Colon (tissue), 2 donors: ENCODE measurements around the gene MEIS2.

ENCODE experiments used
- FAIRE-seq: peaks from 2 replicates; lab custom pipeline; 2012; peaks lifted over from hg19 to GRCh38; lab: Jason Lieb, UNC
- donor health status: control.
- donor health status: control.

MEIS2 gene

GRCh38 chr15:37041042-37041441 lies 59.3 kb downstream of the MEIS2 start:
- no peak for FAIRE-seq

- FAIRE-seq, result no peak
These were observed 60.1 kb downstream of the MEIS2 start for GRCh38 chr15:37040072-37040742.

GRCh38 chr15:37038716-37039106 lies 61.6 kb downstream of the MEIS2 start:
- FAIRE-seq, result no peak

GRCh38 chr15:37037850-37038715 lies 62.3 kb downstream of the MEIS2 start:
- FAIRE-seq, result no peak

GRCh38 chr15:37037071-37037655 lies 63.2 kb downstream of the MEIS2 start:
- no peak for FAIRE-seq

- no peak for FAIRE-seq
These were observed 65.3 kb downstream of the MEIS2 start for GRCh38 chr15:37034835-37035748.

GRCh38 chr15:37034392-37034791 lies 66.0 kb downstream of the MEIS2 start:
- no peak for FAIRE-seq

GRCh38 chr15:37032091-37032775 lies 68.1 kb downstream of the MEIS2 start:
- no peak for FAIRE-seq

- no peak for FAIRE-seq
These were observed 69.2 kb downstream of the MEIS2 start for GRCh38 chr15:37031198-37031597.

- FAIRE-seq, result no peak
These were observed 71.6 kb downstream of the MEIS2 start for GRCh38 chr15:37028625-37029296.

- FAIRE-seq, result no peak
These were observed 79.5 kb downstream of the MEIS2 start for GRCh38 chr15:37020852-37021251.

- no peak for FAIRE-seq
These were observed 80.6 kb downstream of the MEIS2 start for GRCh38 chr15:37019479-37020433.

- FAIRE-seq, result no peak
These were observed 83.2 kb downstream of the MEIS2 start for GRCh38 chr15:37017031-37017625.

- FAIRE-seq, result no peak
These were observed 84.1 kb downstream of the MEIS2 start for GRCh38 chr15:37016231-37016630.

GRCh38 chr15:37015451-37015850 lies 84.9 kb downstream of the MEIS2 start:
- FAIRE-seq, result no peak

- FAIRE-seq, result no peak
These were observed 85.3 kb downstream of the MEIS2 start for GRCh38 chr15:37015035-37015434.

- no peak for FAIRE-seq
These were observed 85.8 kb downstream of the MEIS2 start for GRCh38 chr15:37014566-37014965.

- no peak for FAIRE-seq
These were observed 86.2 kb downstream of the MEIS2 start for GRCh38 chr15:37014137-37014536.

GRCh38 chr15:37010595-37010994 lies 89.8 kb downstream of the MEIS2 start:
- no peak for FAIRE-seq
